HG03175 (cell line): ENCODE measurements around the gene GALNT5.

Experiments
- ATAC-seq: cut with Tn5 transposase; IDR thresholded peaks from one replicate; pipeline ENCODE4 v1.9.1; 2021; ENCODE audit warnings: mild to moderate bottlenecking, moderate library complexity; ENCODE audit not compliant: unreplicated experiment

Gene GALNT5

DNA sequence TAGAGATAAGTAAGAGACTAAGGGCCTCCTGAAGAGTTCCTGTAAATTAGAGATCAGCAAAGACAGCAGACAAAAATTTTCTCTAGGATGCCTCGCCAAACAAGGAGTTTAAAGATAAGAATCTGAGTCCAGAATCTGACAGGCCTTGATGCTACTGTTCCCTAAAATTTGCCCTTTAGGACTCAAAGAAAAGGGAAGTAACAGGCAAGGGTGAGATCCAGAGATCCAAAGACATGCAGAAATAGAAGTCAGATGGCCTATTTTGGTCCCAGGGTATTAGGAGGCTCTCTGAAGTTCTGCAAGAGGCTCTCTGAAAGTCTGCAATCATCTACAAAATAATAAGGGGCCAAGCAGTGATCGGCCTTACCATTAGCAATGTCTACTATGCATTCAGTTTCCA, 33.0 kb downstream of the GALNT5 start:
- ATAC-seq: no peak

DNA sequence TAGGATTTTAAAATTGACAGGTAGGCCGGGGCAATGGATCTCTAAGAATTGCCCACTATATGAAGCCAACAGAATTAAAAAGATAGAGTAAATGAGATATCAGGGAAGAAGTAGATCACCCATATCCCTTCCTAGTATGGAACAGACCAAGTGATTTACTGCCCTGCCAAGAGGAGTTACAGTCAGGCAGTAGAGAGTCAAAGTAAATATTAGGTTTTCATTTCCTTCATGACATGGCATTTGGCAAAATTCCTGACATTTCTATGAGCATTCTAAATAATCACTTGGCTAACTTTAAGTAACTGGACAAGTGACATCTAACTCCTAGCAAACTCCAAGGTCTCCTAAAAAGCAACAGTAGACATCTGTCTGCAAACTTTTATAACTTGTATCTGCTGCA, 33.5 kb downstream of the GALNT5 start:
- ATAC-seq: no peak

DNA sequence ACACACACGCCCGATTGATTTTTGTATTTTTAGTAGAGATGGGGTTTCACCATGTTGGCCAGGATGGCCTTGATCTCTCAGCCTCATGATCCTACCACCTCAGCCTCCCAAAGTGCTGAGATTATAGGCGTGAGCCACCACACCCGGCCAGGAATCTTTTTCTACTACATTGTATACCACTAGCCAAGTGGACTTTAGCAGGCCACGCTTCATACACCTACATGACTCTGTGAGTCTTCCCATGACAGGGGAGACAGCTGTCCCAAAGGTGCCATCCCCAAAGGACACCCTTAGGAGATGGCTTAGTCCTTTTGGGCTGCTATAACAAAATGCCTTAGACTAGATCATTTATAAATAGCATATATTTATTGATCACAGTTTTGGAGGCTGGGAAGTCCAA, 35.3 kb downstream of the GALNT5 start:
- no peak for ATAC-seq

DNA sequence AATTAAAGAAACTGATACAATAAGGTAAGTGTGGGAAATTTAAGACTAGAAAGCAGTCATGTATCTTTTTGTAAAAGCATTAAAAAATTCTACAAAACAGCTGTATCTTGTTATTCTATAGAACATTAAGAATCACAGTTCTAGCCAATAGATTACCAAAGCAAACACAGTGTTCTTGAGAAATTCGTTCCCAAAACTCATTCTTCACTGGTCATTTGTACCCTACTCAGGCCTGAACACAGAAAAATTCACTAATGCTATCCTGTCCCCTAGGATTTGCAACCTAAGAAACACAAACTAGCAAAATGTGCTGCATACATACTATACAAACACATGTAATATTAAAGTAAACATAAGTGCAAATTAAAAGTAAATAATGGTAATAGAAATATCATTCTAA, 39.0 kb downstream of the GALNT5 start:
- no peak for ATAC-seq

DNA sequence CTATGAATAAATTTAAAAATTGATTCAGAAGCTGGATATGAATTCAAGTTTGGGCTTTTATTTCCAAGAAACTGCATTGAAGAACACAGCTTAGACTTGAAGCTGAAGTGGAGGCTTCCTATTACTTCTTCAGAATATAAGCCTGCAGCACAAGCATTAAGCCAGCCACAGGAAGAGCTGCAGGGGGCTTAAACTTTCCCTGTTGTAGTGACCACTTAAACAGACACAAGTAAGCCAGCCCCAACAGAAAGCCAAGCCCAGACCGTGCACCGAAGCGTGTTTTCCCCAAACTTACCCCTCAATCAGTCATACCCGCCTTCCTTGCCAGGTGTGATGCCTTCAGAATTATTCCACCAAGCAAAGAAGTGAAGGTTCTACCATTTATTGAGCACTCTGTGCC, 39.5 kb downstream of the GALNT5 start:
- ATAC-seq: no peak

DNA sequence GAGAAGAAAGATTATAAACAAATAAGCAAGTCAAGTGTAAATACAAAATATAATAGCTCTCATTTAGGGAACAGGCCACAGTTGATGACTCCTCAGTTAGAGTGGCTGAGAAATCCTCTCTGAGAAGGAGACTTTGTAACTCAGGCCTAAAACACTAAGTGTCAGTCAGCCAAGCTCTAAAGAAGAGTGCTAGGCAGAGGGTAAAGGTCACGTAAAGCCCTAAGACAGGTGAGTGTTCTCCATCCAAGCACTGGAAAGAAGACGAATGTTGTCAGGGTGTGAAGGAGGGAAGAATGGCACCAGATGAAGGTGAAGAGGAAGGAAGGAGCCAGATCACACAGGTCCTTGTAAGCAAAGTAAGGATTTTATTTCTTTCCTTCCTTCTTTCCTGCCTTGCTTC, 43.8 kb downstream of the GALNT5 start:
- no peak for ATAC-seq

DNA sequence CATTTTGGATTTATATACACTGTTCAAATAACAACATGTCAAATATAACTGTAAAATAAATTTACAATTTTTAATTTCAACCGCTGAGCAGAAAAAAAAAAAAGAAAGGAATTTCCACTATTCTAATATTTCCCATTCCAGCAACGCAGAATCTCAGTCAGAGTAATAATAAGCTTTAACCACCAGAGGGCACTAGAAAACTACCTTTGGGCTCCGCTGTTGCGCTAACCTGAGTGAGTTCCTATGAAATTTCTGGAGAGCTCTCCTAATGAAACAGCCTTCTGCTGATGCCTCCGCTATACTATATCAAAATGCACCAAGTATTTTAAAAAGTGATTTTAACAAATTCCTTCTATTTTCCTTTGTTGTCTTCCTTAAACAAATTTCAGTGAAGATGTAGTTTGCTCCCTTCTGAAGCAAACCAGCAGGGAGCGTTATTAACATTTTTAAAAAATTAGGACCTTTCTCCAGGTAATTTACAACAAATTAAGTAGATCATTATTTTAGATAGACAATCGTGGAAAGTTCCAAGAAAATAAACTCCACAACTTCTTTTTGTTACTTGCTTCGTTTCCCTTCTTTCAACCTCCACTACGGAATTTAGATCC, 45.1 kb downstream of the GALNT5 start:
- ATAC-seq: peak; percentile 64

DNA sequence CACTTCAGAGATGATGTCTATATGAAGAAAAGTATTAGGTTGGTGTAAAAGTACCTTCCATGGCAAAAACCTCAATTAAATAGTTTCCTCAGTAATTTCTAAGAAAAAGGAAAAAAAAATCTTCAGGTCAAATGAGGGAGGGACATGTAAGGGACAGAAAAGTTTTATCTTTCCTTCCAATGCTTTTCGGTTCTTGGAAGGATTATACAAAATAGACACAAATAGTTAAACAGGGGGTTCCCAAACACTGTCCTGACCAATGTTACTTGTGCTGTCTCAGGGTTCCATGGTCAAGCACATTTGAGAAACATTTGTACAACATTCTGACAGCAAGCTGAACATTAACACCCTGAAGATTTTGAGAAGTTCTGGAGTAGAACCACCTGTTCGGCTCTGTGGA, 46.1 kb downstream of the GALNT5 start:
- no peak for ATAC-seq

DNA sequence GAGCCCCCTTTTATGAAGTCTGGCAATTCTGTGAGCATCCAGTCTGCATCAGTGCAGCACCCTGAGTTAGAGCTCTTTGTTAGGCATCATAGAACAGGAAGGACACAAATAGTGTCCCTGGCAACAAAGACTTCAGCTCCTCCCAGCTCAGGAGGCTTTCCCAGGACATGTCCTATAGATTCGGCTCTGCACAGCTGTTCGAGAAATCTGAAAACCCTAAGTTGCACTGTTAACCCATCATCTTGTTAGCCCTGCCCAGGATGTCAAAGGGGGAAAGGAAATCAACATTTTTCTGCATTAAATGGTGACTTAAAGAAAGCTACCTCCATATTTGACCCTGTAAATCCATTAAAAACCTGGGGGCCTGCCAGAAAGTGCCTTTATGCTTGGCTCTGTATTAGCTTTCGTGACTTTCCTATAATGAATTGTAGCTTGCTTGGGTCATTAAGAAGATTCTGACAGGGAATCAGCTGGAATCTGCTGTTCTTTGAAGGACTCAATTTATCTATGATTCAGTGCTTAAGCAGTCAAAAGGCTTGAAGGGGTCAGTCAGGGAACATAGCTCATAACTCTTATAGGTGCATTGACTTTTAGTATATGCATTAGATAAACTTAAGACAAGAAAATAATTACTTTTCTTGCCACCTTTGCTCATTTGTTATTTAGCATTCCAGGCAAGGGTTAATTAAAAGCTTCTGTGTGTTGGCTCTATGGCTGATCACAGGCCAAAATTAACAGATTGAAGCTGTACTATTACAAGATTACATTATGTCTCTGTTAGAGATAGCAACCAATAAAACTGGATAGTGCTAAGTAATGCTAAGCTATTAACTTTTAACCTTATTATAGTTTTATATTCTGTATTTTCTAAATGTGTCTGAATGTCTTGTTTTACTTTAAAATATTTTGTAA, 47.6 kb downstream of the GALNT5 start:
- no peak for ATAC-seq

DNA sequence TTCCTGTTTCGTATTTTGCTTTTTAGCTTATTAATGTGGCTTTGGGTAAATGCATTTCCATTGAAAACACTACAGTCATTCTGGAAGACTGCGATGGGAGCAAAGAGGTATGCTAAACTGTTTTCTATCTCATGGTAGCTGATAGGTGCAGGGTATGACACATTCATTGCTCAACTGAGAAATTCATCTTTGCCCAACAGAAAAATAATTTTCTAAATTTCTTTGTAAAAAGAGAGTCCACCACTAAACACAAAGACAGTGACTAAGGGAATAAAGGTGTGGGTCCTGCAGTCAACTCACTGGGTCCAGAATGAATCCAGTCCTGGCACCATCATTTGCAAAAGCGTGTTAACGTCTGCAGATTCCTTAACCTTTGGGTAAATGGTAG, 48.2 kb downstream of the GALNT5 start:
- no peak for ATAC-seq

DNA sequence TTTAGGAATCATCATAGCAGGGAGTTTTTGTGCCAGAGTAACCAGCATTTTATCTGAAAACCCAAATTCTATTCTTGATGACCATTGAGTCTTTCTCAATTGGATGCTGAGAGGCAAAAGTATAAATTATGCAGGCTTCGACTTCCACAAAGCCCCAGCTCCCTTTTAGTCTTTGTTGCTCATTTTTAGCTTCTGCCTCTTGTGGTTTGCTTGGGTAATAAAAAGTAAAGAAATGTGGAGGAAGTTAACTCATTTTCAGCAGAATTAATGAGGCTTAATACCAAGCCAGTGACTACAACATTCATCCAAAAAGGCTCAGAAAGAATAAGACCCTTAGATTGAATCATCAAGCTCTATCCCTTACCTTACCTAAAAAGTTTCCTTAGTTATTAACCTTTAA, 49.5 kb downstream of the GALNT5 start:
- ATAC-seq: peak; percentile 47

DNA sequence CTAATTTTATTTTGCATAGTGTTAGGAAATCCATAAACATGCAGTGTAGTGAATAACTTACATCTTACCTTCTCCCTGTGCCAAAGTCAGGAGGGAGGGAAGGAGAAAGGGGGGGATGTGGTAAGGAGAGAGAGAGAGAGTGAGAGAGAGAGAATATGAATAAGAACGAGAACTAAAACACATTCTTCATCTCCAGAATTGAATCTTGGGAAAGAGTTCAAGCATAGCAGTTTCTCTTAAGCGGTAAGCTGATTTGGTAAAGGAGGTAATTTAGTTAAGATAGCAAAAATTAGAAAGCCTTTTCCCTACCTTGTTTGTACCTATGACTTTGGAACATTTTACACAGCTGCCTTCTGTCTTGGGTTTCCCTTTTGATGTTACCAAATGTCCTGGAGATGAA, 52.4 kb downstream of the GALNT5 start:
- ATAC-seq: no peak

DNA sequence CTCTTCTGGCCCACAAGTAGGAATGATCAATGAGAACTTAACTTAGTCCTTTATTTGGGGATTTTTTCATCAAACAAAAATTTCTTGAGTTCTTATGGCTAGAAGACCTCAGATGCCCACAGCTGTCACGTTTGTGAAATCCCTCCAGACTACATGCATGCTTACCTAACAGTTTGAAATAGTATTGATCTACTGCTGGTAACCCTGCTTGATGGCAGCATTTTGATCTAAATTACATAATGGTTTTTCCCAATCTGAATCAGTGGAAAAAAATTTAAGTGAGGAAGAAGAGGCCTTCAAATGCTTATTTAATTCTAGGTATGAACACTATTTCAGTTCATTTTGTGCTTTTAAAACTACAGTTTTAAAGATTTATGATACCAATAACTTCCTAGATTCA, 54.2 kb downstream of the GALNT5 start:
- no peak for ATAC-seq

DNA sequence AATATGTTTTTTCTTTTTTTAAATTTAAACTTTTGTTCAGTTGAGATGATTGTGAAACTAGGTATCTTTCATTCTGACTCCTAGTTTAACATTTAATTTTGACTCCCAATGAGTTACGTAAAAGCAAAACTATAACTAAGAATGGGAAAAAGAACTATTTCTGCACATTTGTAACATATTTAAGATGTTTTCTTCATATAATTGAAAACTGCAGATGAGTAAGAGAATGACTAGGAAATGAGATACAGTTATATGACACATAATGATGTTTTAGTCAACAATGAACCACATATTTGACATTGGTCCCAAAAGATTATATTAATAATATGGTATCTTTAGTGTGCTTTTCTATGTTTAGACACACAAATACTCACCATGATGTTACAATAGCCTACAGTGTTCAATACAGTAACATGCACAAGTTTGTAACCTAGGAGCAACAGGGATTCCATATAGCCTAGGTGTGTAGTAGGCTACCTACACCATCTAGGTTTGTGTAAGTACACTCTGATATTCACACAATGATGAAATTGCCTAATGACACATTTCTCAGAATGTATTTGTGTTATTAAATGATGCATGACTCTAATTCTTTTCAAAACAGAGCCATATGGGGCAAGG, 55.5 kb downstream of the GALNT5 start:
- ATAC-seq: peak; percentile 53

DNA sequence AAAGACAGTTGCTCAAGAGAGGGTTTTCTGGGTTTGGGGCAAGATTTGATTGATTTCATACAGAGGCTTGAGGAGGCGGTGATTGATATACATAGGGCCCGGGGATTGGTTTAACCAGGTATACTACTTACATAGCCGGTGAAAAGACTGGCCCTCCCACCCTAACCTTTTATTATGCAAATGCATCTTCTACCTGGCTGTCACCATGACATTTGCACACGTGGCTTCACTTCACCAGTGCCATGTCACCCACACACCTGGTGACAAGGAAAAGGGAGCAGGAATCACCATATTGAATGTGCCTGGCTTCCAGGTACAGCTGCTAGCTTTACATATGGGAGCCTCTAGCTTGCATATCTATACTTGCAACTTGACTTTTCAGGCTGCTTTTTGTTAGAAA, 58.4 kb downstream of the GALNT5 start:
- no peak for ATAC-seq

DNA sequence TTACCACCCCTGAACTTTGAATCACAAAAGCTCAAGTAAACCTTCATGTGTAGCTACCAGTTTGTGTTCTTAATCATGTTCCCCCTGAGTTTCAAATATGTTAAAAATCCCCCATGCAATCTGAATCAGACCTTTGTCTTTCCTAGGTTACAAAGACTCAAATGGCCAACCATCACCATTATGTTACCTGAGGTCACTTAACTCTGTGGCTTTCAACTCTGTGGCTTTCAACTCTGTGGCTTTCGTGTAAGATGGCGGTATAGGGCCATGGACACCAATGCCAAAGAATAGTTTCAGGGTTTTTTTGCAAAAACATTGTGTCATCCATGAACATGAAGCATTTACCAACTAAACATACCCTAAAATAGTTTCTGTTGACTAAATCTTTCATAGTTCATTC, 61.4 kb downstream of the GALNT5 start:
- ATAC-seq: no peak

DNA sequence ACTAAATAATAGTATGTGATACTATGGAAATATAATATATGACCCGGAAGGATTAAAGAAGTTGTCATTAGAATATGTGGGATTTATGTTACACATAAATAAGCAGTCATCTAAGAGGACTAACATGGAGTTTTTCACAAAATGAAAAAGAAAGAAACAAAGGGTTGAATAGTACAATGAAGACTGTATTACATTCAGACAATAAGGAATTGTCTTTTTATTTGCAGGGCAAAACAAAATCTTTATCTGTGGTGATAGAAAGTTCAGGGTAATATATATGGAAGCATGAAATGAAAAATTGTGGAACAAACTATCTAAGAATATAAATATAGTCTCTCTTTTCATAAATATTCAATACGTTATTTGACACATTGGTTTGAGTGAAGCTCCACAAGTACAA, 62.3 kb downstream of the GALNT5 start:
- ATAC-seq: no peak

DNA sequence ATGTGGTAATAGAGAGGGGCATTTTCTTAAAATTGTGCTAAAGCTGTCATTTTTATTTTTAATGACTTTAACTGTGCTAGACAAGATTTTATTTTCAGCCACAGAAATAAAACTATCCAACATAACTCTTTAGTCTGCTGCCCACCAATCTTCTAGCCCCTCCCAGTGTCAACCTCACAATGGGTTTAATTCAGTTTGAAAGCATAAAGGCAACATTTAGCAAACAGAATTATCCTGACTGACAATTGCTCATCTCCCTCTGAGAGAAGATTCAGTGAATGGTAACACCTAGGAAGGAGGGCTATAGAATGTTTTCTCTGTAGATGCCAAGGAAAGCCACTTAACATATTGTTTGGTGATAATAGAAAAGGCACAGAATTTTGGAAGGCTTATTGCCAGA, 62.9 kb downstream of the GALNT5 start:
- ATAC-seq: no peak

DNA sequence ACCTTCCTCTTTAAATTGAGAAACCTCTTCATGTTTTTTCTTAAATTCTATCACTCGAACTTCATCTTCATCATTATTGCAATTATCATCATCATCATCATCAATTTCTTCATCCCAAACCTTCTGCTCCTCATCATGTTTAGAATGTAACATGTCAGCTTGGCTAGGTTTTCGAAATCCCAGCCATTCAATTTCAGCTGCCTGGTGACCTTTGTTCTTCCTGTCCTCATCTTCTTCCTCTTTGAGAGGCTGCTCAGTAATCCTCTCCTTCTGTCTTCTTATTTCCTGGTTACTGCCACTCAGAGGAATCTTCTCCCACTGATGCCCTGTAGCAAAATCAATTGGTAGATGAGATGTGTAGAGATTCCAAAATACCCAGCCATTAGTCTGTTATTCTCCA, 64.0 kb downstream of the GALNT5 start:
- ATAC-seq: no peak

DNA sequence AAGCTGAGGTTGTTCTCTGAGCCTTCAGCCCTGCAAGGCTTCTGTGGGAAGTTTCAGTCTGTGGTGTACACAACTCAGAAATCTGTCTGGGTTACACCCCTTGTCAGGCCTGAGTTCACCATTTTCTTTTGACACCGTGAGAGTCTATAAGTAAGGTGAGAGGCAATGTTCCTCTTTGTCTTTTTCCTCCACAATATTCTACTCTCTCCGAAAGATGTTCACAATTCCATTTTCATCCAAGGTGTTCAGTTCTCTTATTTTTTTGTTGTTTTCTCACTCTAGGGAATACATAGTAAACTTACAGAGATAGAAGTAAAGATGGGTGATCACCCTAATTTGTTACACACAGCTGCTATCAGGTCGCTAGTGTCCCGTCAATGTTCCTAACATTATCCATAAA, 64.9 kb downstream of the GALNT5 start:
- ATAC-seq: no peak

DNA sequence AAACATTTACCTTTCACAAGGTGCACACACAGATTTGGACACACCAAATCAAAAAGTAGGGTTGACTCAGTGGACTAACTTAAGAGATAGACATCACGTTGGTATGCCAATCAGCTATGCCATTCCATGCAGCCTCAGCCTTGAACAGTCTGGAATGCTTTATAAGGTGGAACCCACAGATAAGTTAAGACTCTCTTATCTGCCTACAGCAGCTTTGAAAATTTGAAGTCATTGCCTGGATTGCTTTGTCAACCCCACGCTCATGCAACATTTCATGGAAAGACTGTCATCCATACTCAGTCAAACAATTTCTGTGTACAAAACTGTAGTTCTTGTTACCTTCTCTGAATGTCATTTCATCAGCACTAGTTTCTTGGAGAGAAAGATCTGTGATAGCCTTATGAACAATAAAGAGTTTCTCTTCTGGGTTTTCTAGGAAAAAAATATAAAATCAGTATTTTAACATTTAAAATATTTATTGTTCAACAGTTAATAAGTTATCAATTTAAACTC, 66.9 kb downstream of the GALNT5 start:
- ATAC-seq: no peak

DNA sequence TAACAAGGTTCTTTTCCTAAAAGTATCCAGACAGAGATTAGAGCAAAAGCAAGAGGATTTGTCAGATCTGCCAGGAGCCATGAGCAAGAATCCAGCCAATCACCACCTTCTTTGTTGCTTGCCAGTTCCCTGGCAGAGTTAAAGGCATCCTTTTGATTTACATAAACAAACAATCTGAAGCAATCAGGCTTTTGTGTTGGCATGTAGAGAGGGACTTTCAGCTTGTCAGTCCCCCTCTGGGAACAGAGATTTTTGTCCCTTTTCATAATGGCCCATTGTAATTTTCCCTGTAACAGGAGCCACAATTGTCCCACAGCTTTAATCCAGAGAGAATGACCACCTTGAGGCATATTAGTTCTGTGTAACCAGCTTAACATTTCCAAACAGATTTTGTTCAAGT, 68.3 kb downstream of the GALNT5 start, which contains the start of gene ERMN:
ERMN (minus strand) TSS at position 39 of the 400 bp plus-strand sequence. CDS start 182 bp downstream, outside the sequence.
- ATAC-seq: no peak
